Jurkat, Clone E6-1 (cell line): ENCODE data around the gene SLC35B2.
A peak's percentile ranks its signal among the peaks of the same experiment; 100 is the strongest.

Source experiments
- DNase-seq: peaks from one replicate; pipeline ENCODE4 v3.0.0-alpha.2; 2011; ENCODE audit warnings: low read depth, low spot score
- H3K4me3 ChIP-seq: 2 replicates; pipeline ENCODE4 v1.5.1; 2011; ENCODE audit warnings: mild to moderate bottlenecking, low read length, control low read depth, moderate library complexity

SLC35B2 gene

GRCh38 chr6:44289726-44290260 is 32.5 kb upstream of the SLC35B2 start:
- DNase-seq, result no peak
- no peak overlapping the region for H3K4me3 ChIP-seq

- no peak overlapping the region for H3K4me3 ChIP-seq
- no peak for DNase-seq
Measured at GRCh38 chr6:44286747-44287146, 29.4 kb upstream of the SLC35B2 start.

- DNase-seq, result no peak
- no peak overlapping the region for H3K4me3 ChIP-seq
Measured at GRCh38 chr6:44286285-44286565, 28.9 kb upstream of the SLC35B2 start.

GRCh38 chr6:44285552-44286284 is 28.4 kb upstream of the SLC35B2 start:
- H3K4me3 ChIP-seq, result no peak overlapping the region
- peak; percentile 19 for DNase-seq

- DNase-seq, result no peak
- H3K4me3 ChIP-seq, result no peak overlapping the region
Measured at GRCh38 chr6:44284867-44285266, 27.5 kb upstream of the SLC35B2 start.

GRCh38 chr6:44284121-44284520 is 26.8 kb upstream of the SLC35B2 start:
- H3K4me3 ChIP-seq, result no peak overlapping the region
- DNase-seq, result no peak

- no peak overlapping the region for H3K4me3 ChIP-seq
- no peak for DNase-seq
Measured at GRCh38 chr6:44278774-44279697, 21.7 kb upstream of the SLC35B2 start.

- no peak overlapping the region for H3K4me3 ChIP-seq
- no peak for DNase-seq
Measured at GRCh38 chr6:44278315-44278714, 21.0 kb upstream of the SLC35B2 start.

GRCh38 chr6:44277763-44278162 is 20.4 kb upstream of the SLC35B2 start:
- DNase-seq, result no peak
- no peak overlapping the region for H3K4me3 ChIP-seq

- no peak overlapping the region for H3K4me3 ChIP-seq
- DNase-seq, result no peak
Measured at GRCh38 chr6:44276667-44277640, 19.6 kb upstream of the SLC35B2 start.

- no peak for DNase-seq
- no peak overlapping the region for H3K4me3 ChIP-seq
Measured at GRCh38 chr6:44275749-44276648, 18.7 kb upstream of the SLC35B2 start.

GRCh38 chr6:44275271-44275748 is 18.0 kb upstream of the SLC35B2 start:
- DNase-seq, result no peak
- no peak overlapping the region for H3K4me3 ChIP-seq

- DNase-seq, result no peak
- no peak overlapping the region for H3K4me3 ChIP-seq
Measured at GRCh38 chr6:44273617-44274016, 16.3 kb upstream of the SLC35B2 start.

GRCh38 chr6:44272999-44273566 is 15.8 kb upstream of the SLC35B2 start:
- no peak for DNase-seq
- no peak overlapping the region for H3K4me3 ChIP-seq

GRCh38 chr6:44272529-44272928 is 15.2 kb upstream of the SLC35B2 start:
- no peak overlapping the region for H3K4me3 ChIP-seq
- DNase-seq, result no peak

- no peak for DNase-seq
- H3K4me3 ChIP-seq, result no peak overlapping the region
Measured at GRCh38 chr6:44271914-44272313, 14.6 kb upstream of the SLC35B2 start.

- peak overlapping the region; percentile 37; the same call in 1 of the 2 replicates for H3K4me3 ChIP-seq
- no peak for DNase-seq
Measured at GRCh38 chr6:44271406-44271723, 14.0 kb upstream of the SLC35B2 start.
